Cardiac atrium fibroblast (primary cell): ENCODE results near the gene ZNF605. TPM values are rescaled to one million over a fixed set of nuclear protein-coding genes. Genes with fewer than 3 reads are reported as not detected.

Experiments used
- total RNA-seq: library from RNA; depleted of rRNA; stranded (reverse); fragments of >200 nt; gene quantifications from 2 replicates; pipeline ENCODE4 v1.2.3, GENCODE V29; 2015

ZNF605 gene
- 4.5 and 5.0 TPM in 2 replicates for total RNA-seq

GRCh38 chr12:132956011-132956788 is at the start of gene ZNF605:
Gene ZNF605, minus strand, starts transcription at chr12:132956306. Its CDS starts 10,671 bp downstream, at chr12:132945635.

GRCh38 chr12:132986001-132986884 is 30.1 kb upstream of the ZNF605 start, which contains the start of gene ZNF26:
Gene ZNF26, plus strand, starts transcription at chr12:132986367. Its CDS starts 474 bp downstream, at chr12:132986841.

GRCh38 chr12:132887513-132888351 is 68.4 kb downstream of the ZNF605 start, which contains the start of gene CHFR:
Gene CHFR, minus strand, starts transcription at chr12:132887605. Its CDS starts 277 bp downstream, at chr12:132887328.

Other genes with a start within 250 kb of the ZNF605 start
- gene PGAM5, start 245.5 kb downstream of the ZNF605 start, total RNA-seq = 16.6 and 22.4 TPM in 2 replicates
- 36.8 and 43.0 TPM in 2 replicates for gene ANKLE2, start 194.5 kb downstream of the ZNF605 start, total RNA-seq
- gene GOLGA3, start 127.4 kb downstream of the ZNF605 start, total RNA-seq = 74.0 and 86.0 TPM in 2 replicates
- 29.8 and 36.8 TPM in 2 replicates for gene CHFR, start 68.7 kb downstream of the ZNF605 start, total RNA-seq
- gene ZNF26, start 30.1 kb upstream of the ZNF605 start, total RNA-seq = 1.4 and 5.8 TPM in 2 replicates
- 21.4 and 26.2 TPM in 2 replicates for gene ZNF84, start 81.2 kb upstream of the ZNF605 start, total RNA-seq
- gene ZNF140, start 124.6 kb upstream of the ZNF605 start, total RNA-seq = 14.4 and 17.7 TPM in 2 replicates
- gene ZNF891, start 174.0 kb upstream of the ZNF605 start, total RNA-seq = 0.54 and 0.81 TPM in 2 replicates
- gene ZNF10, start 174.3 kb upstream of the ZNF605 start, total RNA-seq = 6.5 and 15.0 TPM in 2 replicates
- 15.3 and 17.2 TPM in 2 replicates for gene ZNF268, start 225.2 kb upstream of the ZNF605 start, total RNA-seq